Left lung (tissue), 10 donors: ENCODE measurements around the gene BIRC3. TPM values are rescaled to one million over a fixed set of nuclear protein-coding genes. Genes with fewer than 3 reads are reported as not detected.

Experiments
- ATAC-seq: fragments of 200-7000 bp; cut with Tn5 transposase; one replicate; pipeline ENCODE4 v1.9.1; 2020; ENCODE audit warnings: moderate library complexity
- DNase-seq, 4 donors: peaks; one replicate each; pipeline ENCODE4 v3.0.0-alpha.2; 2013 to 2020
- H3K27ac ChIP-seq, 2 donors: fragments of 200-600 bp; sonication (generic) in 1 of 2; one replicate each; pipeline versions ENCODE4 v1.5.0 to v1.8.0; 2020 to 2021
- H3K27me3 ChIP-seq, 2 donors: fragments of 200-600 bp; sonication (generic) in 1 of 2; one replicate each; pipeline versions ENCODE4 v1.5.0 to v1.8.0; 2020 to 2021
- H3K36me3 ChIP-seq, 2 donors: fragments of 200-600 bp; sonication (generic) in 1 of 2; one replicate each; pipeline versions ENCODE4 v1.5.0 to v1.8.0; 2020 to 2021
- H3K4me1 ChIP-seq, 2 donors: fragments of 200-600 bp; one replicate each; pipeline ENCODE4 v1.8.0; 2021
- H3K4me3 ChIP-seq, 2 donors: fragments of 200-600 bp; sonication (generic) in 1 of 2; one replicate each; pipeline versions ENCODE4 v1.5.0 to v1.8.0; 2020 to 2021; ENCODE audit warnings: mild to moderate bottlenecking in 1 of 2
- H3K9me3 ChIP-seq, 2 donors: fragments of 200-600 bp; sonication (generic) in 1 of 2; one replicate each; pipeline versions ENCODE4 v1.5.0 to v1.8.0; 2020 to 2021
- intact Hi-C, 2 donors: fragments of 100-400 bp; cut with DNase I; formaldehyde crosslinking; loops; one replicate each; pipeline versions ENCODE4 v1.11.2 to v1.14.2; 2022
- polyA plus RNA-seq, 6 donors: library from polyadenylated mRNA; unstranded; fragments of 120-200 nt; gene quantifications; one replicate each; pipeline ENCODE4 v1.2.1, GENCODE V29; 2013; ENCODE audit not compliant: insufficient read length in 6 of 6
- total RNA-seq, 2 donors: library from RNA; stranded (reverse); fragmentation: NEBNext Ultra II Directional; extraction: Animal tissue kit (Norgen Biotek cat#: 25700); gene quantifications; one replicate each; pipeline ENCODE4 v1.2.1, GENCODE V29; 2021
- TF ChIP-seq, protein P1 (sequence below), 2 donors: fragments of 200-600 bp; sonication (generic) in 1 of 2; IDR thresholded peaks; one replicate each; pipeline versions ENCODE4 v1.5.0 to v1.8.0; 2021; ENCODE audit warnings: antibody characterized with exemption in 2 of 2
- donor health status: DM: no; HTN: yes; CAD: no.
- donor health status: DM: no; HTN: no; CAD: no.

BIRC3 gene
- total and polyA plus RNA-seq, 8 donors, result 3.2 to 28.1 (median 4.5) TPM

DNA sequence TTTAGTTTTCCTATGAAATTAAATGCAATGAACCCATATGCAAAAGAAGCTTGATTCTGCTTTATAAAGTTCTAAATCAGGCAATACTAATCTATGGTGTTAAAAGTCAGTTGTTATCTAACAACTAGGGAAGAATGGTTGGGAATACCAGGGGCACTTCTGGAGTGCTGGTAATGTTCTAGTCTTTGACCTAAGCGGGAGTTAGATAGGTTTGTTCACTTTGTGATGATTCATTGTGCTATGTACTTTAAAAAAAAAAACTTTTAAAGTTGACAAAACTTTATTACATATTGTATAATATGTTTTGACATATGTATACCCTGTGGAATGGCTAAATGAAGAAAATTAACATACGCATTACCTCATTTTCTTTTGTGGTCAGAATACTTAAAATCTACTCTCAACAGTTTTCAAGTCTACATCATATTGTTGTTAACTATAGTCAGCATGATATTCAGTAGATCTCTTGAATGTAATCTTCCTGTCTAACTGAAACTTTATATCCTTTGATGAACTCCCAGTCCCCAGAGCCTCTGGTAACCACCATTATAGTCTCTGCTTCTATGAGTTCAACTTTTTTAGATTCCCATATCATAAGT, 69.0 kb downstream of the BIRC3 start:
- Histone ChIP-seq H3K27ac (no peak overlapping the region), H3K36me3 (peaks cover 0 to 64% of the 10 kb centered on the region in 2 donors), H3K4me3 (no peak overlapping the region), H3K4me1 (peaks cover 0 to 7% of the 10 kb centered on the region in 2 donors), H3K27me3 (no peaks in the 10 kb centered on the region), H3K9me3 (no peaks in the 10 kb centered on the region)
- TF ChIP-seq, protein P1, sequence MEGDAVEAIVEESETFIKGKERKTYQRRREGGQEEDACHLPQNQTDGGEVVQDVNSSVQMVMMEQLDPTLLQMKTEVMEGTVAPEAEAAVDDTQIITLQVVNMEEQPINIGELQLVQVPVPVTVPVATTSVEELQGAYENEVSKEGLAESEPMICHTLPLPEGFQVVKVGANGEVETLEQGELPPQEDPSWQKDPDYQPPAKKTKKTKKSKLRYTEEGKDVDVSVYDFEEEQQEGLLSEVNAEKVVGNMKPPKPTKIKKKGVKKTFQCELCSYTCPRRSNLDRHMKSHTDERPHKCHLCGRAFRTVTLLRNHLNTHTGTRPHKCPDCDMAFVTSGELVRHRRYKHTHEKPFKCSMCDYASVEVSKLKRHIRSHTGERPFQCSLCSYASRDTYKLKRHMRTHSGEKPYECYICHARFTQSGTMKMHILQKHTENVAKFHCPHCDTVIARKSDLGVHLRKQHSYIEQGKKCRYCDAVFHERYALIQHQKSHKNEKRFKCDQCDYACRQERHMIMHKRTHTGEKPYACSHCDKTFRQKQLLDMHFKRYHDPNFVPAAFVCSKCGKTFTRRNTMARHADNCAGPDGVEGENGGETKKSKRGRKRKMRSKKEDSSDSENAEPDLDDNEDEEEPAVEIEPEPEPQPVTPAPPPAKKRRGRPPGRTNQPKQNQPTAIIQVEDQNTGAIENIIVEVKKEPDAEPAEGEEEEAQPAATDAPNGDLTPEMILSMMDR (IDR thresholded peaks at IDR 0.05), result no peak
- DNase-seq (no peak), ATAC-seq (no peak)
- intact Hi-C loops, result no loop called here

DNA sequence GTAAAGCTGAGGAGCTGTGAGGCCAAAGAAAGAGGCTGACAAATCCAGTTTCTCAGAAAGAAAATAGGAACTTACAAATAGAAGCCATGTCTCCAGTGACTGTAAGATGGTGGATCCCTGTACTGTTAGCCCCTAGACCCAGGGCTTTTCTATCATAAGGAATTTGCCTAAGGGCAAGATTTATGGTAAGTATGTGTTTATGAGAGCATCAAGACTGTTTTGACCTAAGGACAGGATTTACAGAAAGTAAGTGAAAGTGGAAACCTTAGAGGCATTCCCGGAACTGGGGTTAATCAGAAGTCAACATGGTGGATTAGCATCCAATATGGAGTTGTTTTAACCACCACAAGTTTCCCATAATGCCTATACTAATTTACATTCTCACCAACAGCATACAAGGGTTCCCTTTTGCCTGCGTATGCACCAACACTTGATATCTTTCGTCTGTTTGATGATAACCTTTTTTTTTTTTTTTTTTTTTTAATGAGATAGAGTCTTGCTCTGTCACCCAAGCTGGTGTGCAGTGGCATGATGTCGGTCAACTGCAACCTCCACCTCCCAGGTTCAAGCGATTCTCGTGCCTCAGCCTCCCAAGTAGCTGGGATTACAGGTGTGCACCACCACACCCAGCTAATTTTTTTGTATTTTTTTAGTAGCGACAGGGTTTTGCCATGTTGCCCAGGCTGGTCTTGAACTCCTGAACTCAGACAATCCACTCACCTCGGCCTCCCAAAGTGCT, 69.9 kb downstream of the BIRC3 start:
- H3K36me3 ChIP-seq, result peaks cover 0 to 69% of the 10 kb centered on the region in 2 donors
- ATAC-seq (no peak), DNase-seq (no peak)
- H3K4me3 ChIP-seq, result no peak overlapping the region
- intact Hi-C loops, result no loop called here
- TF ChIP-seq, protein P1 (IDR thresholded peaks at IDR 0.05), result no peak
- H3K27me3 ChIP-seq, result no peaks in the 10 kb centered on the region
- no peaks in the 10 kb centered on the region for H3K9me3 ChIP-seq
- no peak overlapping the region for H3K27ac ChIP-seq
- peaks cover 0 to 7% of the 10 kb centered on the region in 2 donors for H3K4me1 ChIP-seq

Other genes starting within 250 kb of the BIRC3 start
- 100 to 1,000 TPM; 105 to 165 TPM for gene YAP1, start 207.0 kb upstream of the BIRC3 start, total RNA-seq
- gene YAP1, start 207.0 kb upstream of the BIRC3 start, polyA plus RNA-seq, result 100 to 1,000 TPM; 324 to 384 (median 336) TPM
- 10 to 100 TPM; 37.2 to 42.9 TPM for gene BIRC2, start 29.7 kb downstream of the BIRC3 start, total RNA-seq
- 10 to 100 TPM; 70.7 to 81.4 (median 71.1) TPM for gene BIRC2, start 29.7 kb downstream of the BIRC3 start, polyA plus RNA-seq
- gene TMEM123, start 135.3 kb downstream of the BIRC3 start, total RNA-seq, result 100 to 1,000 TPM; 127 to 155 TPM
- gene TMEM123, start 135.3 kb downstream of the BIRC3 start, polyA plus RNA-seq, result 100 to 1,000 TPM; 256 to 351 (median 284) TPM
- gene MMP7, start 213.3 kb downstream of the BIRC3 start, total RNA-seq, result 100 to 1,000 TPM in 1 of 2 donors, 10 to 100 TPM in 1; 13.8 to 136 TPM
- under 1 TPM in 5 of 6 donors, not detected in 1; 0.20 to 0.74 (median 0.45) TPM for gene MMP7, start 213.3 kb downstream of the BIRC3 start, polyA plus RNA-seq